8988T (cell line): ENCODE data around the gene NFAT5.
"Not testable (repeated sequence)": the region's sequence is repeated elsewhere in the genome, so short reads cannot be mapped to it uniquely, and the experiment has no call there.

ENCODE experiments used
- DNase-seq: peaks from one replicate; pipeline ENCODE4 v3.0.0; 2011

The NFAT5 gene

DNA sequence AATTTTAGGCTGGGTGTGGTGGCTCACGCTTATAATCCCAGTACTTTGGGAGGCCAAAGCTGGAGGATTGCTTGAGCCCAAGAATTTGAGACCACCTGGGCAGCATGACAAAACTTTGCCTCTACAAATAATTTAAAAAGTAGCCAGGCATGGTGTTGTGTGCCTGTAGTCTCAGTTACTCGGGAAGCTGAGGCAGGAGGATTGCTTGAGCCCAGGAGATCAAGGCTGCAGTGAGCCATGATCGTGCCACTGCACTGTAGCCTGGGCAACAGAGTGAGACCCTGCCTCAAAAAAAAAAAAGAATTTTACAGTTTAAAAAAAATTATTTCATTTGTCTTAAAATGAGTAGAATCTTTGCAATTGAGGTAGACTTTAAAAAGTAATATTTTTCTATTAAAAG is 78.2 kb downstream of the NFAT5 start:
- not testable (repeated sequence) for DNase-seq

DNA sequence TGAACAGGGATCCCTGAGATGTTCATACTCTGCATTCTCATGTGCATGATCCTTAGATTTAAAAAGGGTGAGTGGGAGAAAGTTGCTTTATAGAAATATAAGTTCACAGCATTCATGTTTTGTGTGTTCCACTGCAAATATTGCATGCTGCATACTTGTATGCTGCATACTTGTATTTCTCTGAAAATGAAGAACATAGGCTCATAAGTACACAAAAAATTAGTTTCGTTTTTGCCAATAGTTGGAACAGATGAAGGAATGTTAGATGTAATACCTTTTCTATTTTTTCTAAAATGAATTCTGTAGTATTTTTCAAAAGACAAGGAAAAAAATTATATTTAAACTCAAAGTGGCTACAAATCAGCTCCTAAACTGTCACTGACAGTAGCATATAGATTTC is 79.0 kb downstream of the NFAT5 start:
- no peak for DNase-seq

DNA sequence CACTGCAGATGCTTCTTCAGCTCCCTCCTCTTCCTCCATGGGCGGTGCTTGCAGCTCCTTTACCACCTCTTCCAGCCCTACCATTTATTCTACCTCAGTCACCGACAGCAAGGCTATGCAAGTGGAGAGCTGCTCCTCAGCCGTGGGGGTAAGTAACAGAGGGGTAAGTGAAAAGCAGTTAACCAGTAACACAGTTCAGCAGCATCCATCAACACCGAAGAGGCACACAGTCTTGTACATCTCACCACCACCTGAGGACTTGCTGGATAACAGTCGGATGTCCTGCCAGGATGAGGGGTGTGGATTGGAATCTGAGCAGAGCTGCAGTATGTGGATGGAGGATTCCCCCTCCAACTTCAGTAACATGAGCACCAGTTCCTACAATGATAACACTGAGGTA is 81.3 kb downstream of the NFAT5 start:
- DNase-seq, result no peak

DNA sequence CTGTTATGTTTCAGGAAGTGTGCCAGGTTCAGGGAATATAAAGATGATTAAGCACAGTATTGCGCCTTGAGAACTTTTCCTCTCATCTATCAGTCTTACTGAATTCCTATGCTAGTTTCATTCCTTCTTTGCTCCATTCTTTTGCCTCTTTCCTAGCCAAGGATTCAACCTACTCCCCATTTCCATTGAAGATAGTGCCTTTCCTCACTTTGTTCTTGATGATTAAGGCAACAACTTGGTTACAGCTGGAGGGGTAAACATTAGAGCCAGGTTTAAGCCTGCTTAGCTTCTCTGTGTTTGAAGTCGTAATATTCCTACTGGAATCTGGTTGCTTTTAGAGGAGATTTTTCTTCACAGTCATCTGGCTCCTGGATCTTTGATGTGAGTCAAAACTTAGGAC is 85.5 kb downstream of the NFAT5 start:
- no peak for DNase-seq

DNA sequence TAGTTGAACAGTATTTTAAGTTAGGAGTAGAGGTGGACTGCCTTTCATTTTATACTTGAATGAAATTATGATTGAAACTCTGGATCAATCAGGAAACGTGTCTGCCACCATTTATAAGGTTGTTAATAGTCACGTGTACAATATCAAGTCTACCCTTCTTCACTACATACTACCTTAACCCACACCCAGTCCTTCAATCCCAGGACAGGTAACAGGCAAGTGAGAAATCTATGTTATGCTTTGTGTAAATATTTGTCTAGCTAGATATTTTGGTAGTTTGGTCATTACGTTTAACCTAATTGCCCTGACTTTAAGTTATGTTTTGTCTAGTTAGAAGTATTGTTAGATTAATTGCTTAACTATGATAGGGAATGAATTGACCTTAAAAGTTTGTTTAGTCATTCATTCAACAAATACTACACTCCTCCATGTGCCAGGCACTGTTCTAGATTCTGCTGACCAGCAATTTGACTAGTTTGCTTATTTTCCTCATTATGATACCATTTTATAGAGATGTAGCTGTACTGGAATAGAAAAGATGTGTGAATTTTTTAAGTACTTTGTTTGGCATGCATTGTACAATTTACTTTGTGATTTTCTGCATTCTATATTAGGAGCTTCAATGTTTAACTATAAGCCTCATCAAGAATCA is 88.6 kb downstream of the NFAT5 start:
- DNase-seq, result no peak

DNA sequence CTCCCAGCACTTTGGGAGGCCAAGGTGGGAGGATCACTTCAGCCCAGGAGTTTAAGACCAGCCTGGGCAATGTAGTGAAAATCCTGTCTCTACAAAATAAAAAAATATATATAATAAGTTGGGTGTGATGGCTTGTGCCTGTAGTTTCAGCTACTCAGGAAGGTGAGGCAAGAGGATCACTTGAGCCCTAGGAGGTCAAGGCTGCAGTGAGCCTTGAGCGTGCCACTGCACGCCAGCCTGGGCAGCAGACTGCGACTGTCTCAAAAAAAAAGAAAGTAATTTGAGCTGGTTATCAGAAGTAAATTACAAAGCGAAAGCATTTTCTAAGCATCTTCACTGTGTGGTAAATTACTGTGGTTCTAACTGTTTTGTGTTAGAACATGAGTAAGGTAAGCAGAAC is 94.4 kb downstream of the NFAT5 start:
- no peak for DNase-seq

DNA sequence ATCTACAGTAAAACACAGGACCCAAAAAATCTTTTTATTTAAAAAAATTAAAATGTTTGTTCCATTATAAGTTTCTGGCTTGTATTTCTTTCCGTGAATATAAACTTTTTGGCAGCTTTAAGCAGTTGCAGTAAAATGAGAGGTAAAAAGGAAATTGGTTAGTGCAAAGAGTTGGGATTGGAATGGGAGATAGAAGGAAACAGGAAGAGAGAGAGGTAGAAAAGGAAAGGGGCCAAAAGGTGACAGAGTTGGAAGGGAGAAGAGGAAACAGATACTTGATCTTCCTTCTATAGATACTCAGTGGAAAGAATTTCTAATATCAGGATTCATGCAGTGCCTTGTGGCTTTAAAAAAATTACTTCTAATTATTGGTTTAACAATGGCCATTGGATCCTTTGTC is 97.1 kb downstream of the NFAT5 start:
- no peak for DNase-seq

DNA sequence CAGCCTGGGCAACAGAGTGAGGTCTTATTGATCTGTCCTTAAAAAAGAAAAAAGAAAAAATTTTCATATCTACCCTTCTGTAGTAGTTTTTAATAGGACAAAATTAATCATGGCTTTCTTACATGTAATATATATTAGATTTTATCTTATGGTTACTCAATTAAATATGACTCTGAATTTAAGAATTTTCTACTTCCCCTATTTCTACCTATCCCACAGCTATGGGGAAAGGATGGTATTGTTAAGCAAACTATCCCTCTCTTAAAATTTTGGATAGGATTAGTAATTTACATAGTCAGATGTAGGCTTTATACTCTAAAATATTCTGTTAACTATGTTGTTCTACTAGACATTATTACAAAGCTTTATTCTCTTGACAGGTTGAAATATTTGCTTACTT is 98.1 kb downstream of the NFAT5 start:
- DNase-seq, result no peak

DNA sequence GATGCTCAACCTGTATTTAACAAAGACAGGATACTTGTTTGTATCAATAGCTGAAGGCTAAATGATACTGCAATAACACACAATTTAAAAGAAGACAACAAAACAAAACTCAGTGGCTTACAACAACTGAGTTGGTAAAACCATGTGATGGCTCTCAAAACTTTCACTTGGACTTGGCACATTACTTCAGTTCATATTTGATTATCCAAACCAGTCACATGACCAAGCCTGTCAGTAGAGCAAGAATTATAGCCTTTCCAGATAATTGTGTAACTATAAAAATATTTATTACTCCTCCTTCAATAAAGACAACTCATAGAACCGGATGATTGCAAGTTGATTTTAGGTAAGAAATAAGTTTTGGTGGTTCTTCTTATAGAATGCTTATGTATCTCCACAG is 103.8 kb downstream of the NFAT5 start:
- DNase-seq, result no peak

DNA sequence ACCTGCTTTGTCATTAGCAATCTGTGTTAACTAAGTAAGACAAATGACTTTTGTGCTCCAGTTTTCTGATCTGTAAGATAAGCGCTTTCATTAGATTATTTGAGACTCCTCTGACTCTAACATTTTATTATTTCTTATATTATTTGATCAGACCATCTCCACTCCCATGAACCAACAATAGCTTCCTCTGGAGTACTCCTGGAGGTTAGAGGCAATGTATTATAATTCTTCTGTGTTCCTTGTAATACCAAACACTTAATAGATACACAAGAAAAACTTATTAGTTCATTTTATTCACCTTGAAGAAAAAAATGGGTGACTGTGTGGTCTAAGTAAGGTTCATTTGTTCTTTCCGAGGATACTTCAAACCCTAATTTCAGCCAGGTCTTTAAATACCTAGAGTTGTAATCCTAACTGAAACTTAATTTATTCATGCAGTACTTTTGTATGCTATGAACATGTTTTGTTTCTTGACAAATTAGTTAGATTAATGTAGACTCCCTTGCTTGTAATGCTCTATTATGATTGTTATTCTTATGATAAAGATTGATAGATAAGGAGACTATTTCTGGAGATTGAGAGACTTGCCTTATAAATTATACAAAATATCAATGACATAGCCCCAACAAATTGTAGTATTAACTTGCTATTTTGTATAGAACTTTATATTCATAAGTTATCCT is 106.7 kb downstream of the NFAT5 start:
- DNase-seq, result no peak

DNA sequence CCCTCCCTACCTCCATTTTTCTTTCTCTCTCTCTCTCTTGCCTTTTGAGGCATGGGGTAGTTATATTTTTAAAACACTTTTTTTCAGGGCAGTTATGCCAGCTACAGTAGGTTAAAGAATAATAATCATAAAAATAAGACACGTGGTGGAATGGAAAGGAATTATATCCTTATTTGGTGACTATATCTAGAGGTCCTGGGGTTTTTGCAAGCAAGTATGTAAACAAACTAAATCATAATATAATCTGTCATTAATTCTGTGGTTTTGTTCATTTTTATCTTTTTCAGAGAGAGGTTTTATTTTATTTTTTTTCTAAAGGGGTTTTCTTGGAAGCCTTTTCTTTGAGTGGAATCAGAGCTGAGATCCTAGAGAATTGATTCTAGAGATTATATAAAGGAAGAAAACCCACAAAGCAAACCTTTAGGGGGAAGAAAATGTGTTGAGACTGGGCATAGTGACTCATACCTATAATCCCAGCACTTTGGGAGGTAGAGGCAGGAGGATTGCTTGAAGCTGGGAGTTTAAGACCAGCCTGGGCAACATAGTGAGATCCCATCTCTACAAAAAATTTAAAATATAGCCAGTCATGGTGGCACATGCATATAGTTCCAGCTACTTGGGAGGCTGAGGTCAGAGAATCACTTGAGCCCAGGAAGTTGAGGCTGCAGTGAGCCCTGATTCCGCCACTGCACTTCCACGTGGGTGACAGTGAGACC is 107.4 kb downstream of the NFAT5 start:
- DNase-seq, result no peak

DNA sequence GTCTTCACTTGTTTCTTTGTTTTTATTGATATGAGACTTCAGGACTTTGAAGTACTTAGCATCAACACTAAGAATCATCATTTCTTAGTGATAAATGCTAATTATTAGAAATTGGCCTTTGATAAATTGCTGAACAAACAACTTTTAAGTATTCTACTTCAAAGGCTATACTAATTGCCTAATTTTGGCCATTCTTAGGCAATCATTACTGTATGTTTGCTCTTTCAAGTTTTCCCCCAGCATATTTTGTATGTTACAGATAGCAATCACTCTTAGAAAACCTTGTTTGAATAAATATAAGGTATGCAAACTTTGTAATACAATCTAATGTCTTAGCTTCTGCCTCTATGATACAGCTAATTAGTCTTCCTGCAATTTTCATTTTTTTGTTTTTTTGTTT is 114.6 kb downstream of the NFAT5 start:
- DNase-seq, result no peak

DNA sequence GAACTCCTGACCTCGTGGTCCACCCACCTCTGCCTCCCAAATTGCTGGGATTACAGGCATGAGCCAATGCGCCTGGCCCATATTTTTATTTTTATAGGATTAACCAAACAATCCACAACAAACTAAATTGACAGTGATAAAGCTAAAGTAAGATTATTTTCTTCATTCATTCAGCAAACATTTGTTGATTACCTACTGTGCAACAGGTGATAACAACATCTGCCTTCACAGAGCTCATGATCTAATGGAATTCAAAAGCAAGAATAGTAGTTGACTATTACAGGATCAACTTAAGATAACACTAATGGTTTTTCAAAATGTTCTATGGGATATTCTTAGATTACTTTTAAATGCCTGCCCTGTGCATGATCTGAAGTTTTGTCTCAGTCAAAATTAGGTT is 122.8 kb downstream of the NFAT5 start:
- no peak for DNase-seq

DNA sequence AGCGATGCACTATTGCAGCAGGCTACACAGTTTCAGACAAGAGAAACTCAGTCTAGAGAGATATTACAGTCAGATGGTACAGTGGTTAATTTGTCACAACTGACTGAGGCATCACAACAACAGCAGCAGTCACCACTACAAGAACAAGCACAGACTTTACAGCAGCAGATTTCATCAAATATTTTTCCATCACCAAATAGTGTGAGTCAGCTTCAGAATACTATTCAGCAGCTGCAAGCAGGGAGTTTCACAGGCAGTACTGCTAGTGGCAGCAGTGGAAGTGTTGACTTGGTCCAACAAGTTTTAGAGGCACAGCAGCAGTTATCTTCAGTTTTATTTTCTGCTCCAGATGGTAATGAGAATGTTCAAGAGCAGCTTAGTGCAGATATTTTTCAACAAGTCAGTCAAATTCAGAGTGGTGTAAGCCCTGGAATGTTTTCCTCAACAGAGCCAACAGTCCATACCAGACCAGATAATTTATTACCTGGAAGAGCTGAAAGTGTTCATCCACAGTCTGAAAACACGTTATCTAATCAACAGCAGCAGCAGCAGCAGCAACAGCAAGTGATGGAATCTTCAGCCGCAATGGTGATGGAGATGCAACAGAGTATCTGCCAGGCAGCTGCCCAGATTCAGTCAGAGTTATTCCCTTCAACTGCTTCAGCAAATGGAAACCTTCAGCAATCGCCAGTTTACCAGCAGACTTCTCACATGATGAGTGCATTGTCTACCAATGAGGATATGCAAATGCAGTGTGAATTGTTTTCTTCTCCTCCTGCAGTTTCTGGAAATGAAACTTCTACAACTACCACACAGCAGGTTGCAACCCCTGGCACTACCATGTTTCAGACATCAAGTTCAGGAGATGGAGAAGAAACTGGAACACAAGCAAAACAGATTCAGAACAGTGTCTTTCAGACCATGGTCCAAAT is 126.5 kb downstream of the NFAT5 start:
- DNase-seq, result no peak

DNA sequence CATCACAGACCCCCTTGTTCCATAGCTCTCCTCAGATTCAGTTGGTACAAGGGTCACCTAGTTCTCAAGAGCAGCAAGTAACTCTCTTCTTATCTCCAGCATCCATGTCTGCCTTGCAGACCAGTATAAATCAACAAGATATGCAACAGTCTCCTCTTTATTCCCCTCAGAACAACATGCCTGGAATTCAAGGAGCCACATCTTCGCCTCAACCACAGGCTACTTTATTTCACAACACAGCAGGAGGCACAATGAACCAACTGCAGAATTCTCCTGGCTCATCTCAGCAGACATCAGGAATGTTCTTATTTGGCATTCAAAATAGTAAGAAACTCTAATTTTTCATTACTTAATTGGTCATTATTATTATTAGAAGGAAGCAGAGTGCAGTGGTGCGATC is 128.2 kb downstream of the NFAT5 start:
- no peak for DNase-seq

DNA sequence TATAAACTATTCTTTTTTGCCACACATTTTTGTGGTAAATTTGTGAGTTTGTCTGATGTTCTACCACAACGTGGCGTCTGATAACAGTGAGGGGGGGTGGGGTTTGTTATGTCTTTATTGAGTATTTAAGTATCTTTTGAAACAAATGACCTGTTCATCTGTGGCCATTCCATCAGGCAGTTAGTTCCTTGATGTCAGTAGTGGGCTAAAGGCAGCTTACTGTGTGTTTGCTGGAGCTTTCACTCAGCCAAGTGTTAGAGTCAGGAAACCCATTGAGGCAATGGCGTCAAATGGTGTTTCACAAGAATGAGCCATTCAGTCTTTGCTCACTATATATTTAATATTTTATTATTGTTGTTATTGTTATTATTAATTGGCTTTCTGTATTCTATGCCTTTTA is 132.6 kb downstream of the NFAT5 start:
- DNase-seq, result no peak

DNA sequence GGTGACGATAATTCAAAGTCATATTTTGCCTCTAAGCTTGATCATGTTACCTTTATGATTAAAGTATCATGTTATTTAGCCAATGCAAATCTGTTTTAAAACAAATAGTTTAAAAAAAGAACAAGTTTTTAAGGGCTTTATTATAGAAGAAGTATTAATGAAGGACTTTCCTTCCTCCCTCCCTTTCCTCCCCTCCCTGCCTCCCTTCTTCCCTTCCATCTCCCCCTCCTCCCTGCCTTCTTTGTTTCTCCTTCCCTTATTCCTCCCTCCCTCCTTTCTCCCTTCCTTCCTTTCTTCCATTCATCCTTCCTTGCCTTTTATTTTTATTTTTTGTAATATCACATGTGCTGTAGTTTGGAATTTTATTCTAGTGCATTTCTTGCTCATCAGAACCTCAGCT is 134.1 kb downstream of the NFAT5 start:
- no peak for DNase-seq

DNA sequence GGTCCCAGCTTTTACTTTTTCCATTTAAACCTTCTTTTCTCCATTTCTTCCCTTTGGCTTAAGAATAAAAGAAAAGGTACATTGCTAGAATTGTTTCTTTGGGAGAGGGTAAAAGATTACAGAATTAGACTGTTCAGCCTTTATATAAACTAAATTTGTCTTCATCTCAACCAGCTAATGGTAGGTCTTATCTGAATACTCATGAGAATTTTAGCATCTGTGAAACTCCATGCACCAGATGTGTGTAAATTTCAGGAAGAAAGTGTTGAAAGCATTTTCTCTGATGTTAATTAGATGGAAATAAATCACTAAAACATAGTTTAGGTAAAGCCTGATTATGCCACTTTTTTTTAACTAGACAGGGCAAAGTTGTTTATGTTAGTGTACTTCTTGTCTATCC is 135.7 kb downstream of the NFAT5 start:
- no peak for DNase-seq

DNA sequence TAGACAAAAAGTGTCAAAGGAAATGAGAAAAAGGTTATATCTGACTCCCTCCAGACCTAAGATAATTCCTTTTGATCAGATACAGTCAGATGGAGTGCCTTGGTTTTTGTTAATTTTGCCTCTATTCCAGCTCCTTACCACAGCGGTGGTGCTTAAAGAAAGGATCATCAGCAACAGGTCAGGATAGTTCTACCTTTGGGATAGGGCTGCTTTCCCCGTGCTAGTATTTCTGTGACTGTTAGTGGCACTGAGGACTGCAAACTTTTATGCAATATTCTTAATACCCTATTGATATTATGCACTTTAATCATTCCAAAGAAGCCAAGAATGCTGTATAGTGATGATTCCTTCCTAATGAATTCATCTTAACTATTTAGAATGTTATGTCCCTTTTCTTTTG is 136.1 kb downstream of the NFAT5 start:
- DNase-seq, result no peak

DNA sequence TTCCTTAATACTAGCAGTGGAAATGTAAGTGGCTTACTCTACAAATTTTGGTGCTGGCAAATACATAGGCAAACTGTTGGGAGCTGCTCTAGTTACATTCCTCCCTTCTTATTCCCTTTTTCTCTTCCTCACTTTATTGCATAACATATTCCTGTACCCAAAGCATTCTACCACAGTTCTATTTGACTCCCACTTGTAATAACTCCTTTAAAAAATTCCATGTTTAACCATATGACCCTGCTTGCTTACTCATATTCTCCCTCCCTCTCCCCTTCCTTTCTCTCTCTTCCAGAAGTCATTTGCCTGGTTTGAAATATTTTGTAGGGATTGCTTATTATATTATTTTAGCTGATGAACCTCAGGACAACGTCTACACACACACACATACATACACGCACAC is 137.9 kb downstream of the NFAT5 start:
- no peak for DNase-seq

DNA sequence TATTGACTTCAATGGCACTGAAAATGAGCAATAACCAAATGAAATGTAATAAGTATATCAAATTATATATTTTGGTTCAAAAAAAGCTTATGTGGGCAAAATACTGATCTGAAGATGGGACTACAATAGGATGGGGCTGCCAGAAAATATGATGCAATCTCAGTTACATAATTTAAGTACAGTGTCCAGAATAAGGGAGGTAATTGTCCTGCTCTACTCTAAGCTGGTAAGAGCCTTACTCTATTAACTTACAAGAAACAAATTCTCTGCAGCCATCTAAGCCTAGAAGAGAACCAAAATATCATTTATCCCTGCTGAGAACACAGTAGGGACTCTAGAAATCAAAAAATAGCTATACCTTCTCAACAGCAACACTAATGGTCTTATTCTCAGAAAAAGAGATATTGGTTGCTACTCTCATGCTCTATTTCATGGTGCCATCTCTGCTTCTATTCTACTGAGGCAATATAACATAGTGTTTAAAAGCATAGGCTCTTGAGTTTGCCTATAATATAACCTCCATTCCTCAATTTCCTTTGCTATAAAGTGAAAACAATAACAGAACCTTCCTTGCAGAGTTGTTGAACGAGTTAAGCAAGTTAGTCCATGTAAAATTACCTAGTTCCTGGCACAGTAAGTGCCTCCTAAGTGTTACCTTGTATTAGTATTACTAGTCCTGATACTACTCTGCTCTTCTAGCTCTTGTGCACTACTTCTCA is 140.6 kb downstream of the NFAT5 start:
- no peak for DNase-seq

DNA sequence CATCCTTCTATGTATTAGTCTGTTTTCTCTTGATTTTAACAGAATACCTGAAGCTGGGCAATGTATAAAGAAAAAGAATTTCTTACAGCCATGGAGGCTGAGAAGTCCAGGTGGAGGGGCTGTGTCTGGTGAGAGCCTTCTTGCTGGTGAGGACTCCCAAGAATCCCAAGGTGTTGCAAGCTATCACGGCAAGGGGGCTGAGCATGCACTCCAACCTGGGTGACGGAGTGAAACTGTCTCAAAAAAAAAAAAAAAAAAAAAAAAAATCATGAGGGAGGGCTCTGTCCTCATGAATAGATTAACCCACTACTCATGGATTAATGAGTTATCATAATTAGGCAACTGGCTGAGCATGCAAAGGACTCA is 141.2 kb downstream of the NFAT5 start:
- no peak for DNase-seq
